Activated T-helper 1 cell treated with anti-CD3 and anti-CD28 coated beads, Interleukin-12 subunit alpha, Interleukin-12 subunit beta, Interleukin-2, Interleukin-4 antibody, amounts not matched to agents 30 ng/mL and 10 ng/mL and 1 ng/mL, durations not matched to agents 14 hours and 24 hours and 36 hours (primary cell): ENCODE results near the gene SQOR. TPM values are rescaled to one million over a fixed set of nuclear protein-coding genes. Genes with fewer than 3 reads are reported as not detected.

Source experiments
- DNase-seq: peaks from one replicate; pipeline ENCODE4 v3.0.0; 2021; ENCODE audit warnings: low spot score
- H3K27ac Mint-ChIP-seq: one replicate; pipeline ENCODE4 v1.8.0; 2021; ENCODE audit warnings: mild to moderate bottlenecking, mixed read lengths
- H3K27me3 Mint-ChIP-seq: one replicate; pipeline ENCODE4 v1.8.0; 2022; ENCODE audit warnings: mild to moderate bottlenecking, moderate library complexity, mixed read lengths; ENCODE audit not compliant: insufficient read depth
- H3K36me3 Mint-ChIP-seq: one replicate; pipeline ENCODE4 v1.8.0; 2021; ENCODE audit warnings: low read depth, mixed read lengths
- H3K4me1 Mint-ChIP-seq: one replicate; pipeline ENCODE4 v1.8.0; 2021; ENCODE audit warnings: low read depth, mixed read lengths
- H3K4me3 Mint-ChIP-seq: one replicate; pipeline ENCODE4 v1.8.0; 2021; ENCODE audit warnings: mild to moderate bottlenecking, moderate library complexity, mixed read lengths
- H3K9me3 Mint-ChIP-seq: one replicate; pipeline ENCODE4 v1.8.0; 2021; ENCODE audit warnings: mixed read lengths
- intact Hi-C: fragments of 100-400 bp; cut with micrococcal nuclease; formaldehyde crosslinking; loops from one replicate; pipeline ENCODE4 v1.15.1; 2024
- total RNA-seq: library from RNA; stranded (reverse); gene quantifications from 2 replicates; pipeline ENCODE4 v1.2.3, GENCODE V29; 2022

SQOR gene
- total RNA-seq, 1 donor from 2014 or later = 96.0 TPM

- H3K4me1 Mint-ChIP-seq = peaks cover 46% of the 10 kb centered on the region
- no peaks in the 10 kb centered on the region for H3K9me3 Mint-ChIP-seq
- H3K4me3 Mint-ChIP-seq = no peak overlapping the region
- no peaks in the 10 kb centered on the region for H3K27me3 Mint-ChIP-seq
- H3K36me3 Mint-ChIP-seq = peaks cover 26% of the 10 kb centered on the region
- no peak for DNase-seq
- no peak overlapping the region for H3K27ac Mint-ChIP-seq
- intact Hi-C loops = no loop called here
These were observed 19.0 kb downstream of the SQOR start for GRCh38 chr15:45653702-45654424.

- Mint-ChIP-seq H3K9me3 (no peaks in the 10 kb centered on the region), H3K4me3 (no peak overlapping the region), H3K36me3 (peaks cover 32% of the 10 kb centered on the region), H3K27ac (no peak overlapping the region), H3K4me1 (peaks cover 43% of the 10 kb centered on the region), H3K27me3 (no peaks in the 10 kb centered on the region)
- no peak for DNase-seq
- intact Hi-C loops = no loop called here
These were observed 19.9 kb downstream of the SQOR start for GRCh38 chr15:45654749-45655148.

GRCh38 chr15:45657254-45657653 is 22.4 kb downstream of the SQOR start:
- intact Hi-C loops = no loop called here
- DNase-seq = no peak
- Mint-ChIP-seq H3K36me3 (peaks cover 29% of the 10 kb centered on the region), H3K27me3 (no peaks in the 10 kb centered on the region), H3K27ac (peak overlapping the region; percentile 71), H3K4me3 (no peak overlapping the region), H3K4me1 (peaks cover 48% of the 10 kb centered on the region), H3K9me3 (no peaks in the 10 kb centered on the region)

- Mint-ChIP-seq H3K27ac (peak overlapping the region; percentile 71), H3K4me1 (peaks cover 47% of the 10 kb centered on the region), H3K36me3 (peaks cover 32% of the 10 kb centered on the region), H3K9me3 (no peaks in the 10 kb centered on the region), H3K27me3 (no peaks in the 10 kb centered on the region), H3K4me3 (no peak overlapping the region)
- intact Hi-C loops = no loop called here
- no peak for DNase-seq
These were observed 23.1 kb downstream of the SQOR start for GRCh38 chr15:45657764-45658545.

- H3K4me3 Mint-ChIP-seq = no peak overlapping the region
- H3K36me3 Mint-ChIP-seq = peaks cover 37% of the 10 kb centered on the region
- DNase-seq = no peak
- no peaks in the 10 kb centered on the region for H3K27me3 Mint-ChIP-seq
- peak overlapping the region; percentile 48 for H3K27ac Mint-ChIP-seq
- intact Hi-C loops = no loop called here
- H3K4me1 Mint-ChIP-seq = peaks cover 24% of the 10 kb centered on the region
- H3K9me3 Mint-ChIP-seq = no peaks in the 10 kb centered on the region
These were observed 25.6 kb downstream of the SQOR start for GRCh38 chr15:45660231-45660979.

- Mint-ChIP-seq H3K9me3 (peaks cover 3% of the 10 kb centered on the region), H3K4me3 (no peak overlapping the region), H3K27ac (no peak overlapping the region), H3K27me3 (no peaks in the 10 kb centered on the region), H3K36me3 (peaks cover 46% of the 10 kb centered on the region), H3K4me1 (peaks cover 25% of the 10 kb centered on the region)
- intact Hi-C loops = no loop called here
- DNase-seq = no peak
These were observed 27.5 kb downstream of the SQOR start for GRCh38 chr15:45662375-45662774.

GRCh38 chr15:45664451-45664850 is 29.6 kb downstream of the SQOR start:
- Mint-ChIP-seq H3K4me3 (no peak overlapping the region), H3K27ac (peak overlapping the region; percentile 50), H3K9me3 (peaks cover 3% of the 10 kb centered on the region), H3K4me1 (peaks cover 21% of the 10 kb centered on the region), H3K27me3 (no peaks in the 10 kb centered on the region), H3K36me3 (peaks cover 46% of the 10 kb centered on the region)
- intact Hi-C loops = no loop called here
- DNase-seq = no peak

- intact Hi-C loops = no loop called here
- Mint-ChIP-seq H3K4me1 (peaks cover 13% of the 10 kb centered on the region), H3K36me3 (peaks cover 47% of the 10 kb centered on the region), H3K27me3 (no peaks in the 10 kb centered on the region), H3K9me3 (peaks cover 3% of the 10 kb centered on the region), H3K27ac (no peak overlapping the region), H3K4me3 (no peak overlapping the region)
- no peak for DNase-seq
These were observed 30.4 kb downstream of the SQOR start for GRCh38 chr15:45665261-45665660.

GRCh38 chr15:45666119-45666875 is 31.5 kb downstream of the SQOR start:
- peaks cover 3% of the 10 kb centered on the region for H3K9me3 Mint-ChIP-seq
- intact Hi-C loops = no loop called here
- H3K4me3 Mint-ChIP-seq = no peak overlapping the region
- no peak for DNase-seq
- no peaks in the 10 kb centered on the region for H3K27me3 Mint-ChIP-seq
- peaks cover 9% of the 10 kb centered on the region for H3K4me1 Mint-ChIP-seq
- H3K36me3 Mint-ChIP-seq = peaks cover 53% of the 10 kb centered on the region
- no peak overlapping the region for H3K27ac Mint-ChIP-seq

- Mint-ChIP-seq H3K27me3 (no peaks in the 10 kb centered on the region), H3K4me3 (no peak overlapping the region), H3K9me3 (peaks cover 3% of the 10 kb centered on the region), H3K4me1 (peaks cover 5% of the 10 kb centered on the region), H3K27ac (no peak overlapping the region), H3K36me3 (peaks cover 53% of the 10 kb centered on the region)
- no peak for DNase-seq
- intact Hi-C loops = no loop called here
These were observed 32.2 kb downstream of the SQOR start for GRCh38 chr15:45667002-45667401.

- Mint-ChIP-seq H3K4me3 (no peak overlapping the region), H3K36me3 (peaks cover 48% of the 10 kb centered on the region), H3K27me3 (no peaks in the 10 kb centered on the region), H3K9me3 (peaks cover 3% of the 10 kb centered on the region), H3K4me1 (peaks cover 5% of the 10 kb centered on the region), H3K27ac (no peak overlapping the region)
- intact Hi-C loops = no loop called here
- no peak for DNase-seq
These were observed 33.6 kb downstream of the SQOR start for GRCh38 chr15:45668386-45668785.

- intact Hi-C loops = no loop called here
- H3K27ac Mint-ChIP-seq = no peak overlapping the region
These were observed 34.6 kb downstream of the SQOR start for GRCh38 chr15:45669422-45669821.

More at GRCh38 chr15:45669422-45669821, 34.6 kb downstream of the SQOR start:
- no peak overlapping the region for H3K4me3 Mint-ChIP-seq
- H3K9me3 Mint-ChIP-seq = peaks cover 3% of the 10 kb centered on the region
- peaks cover 52% of the 10 kb centered on the region for H3K36me3 Mint-ChIP-seq
- DNase-seq = no peak
- H3K4me1 Mint-ChIP-seq = peaks cover 5% of the 10 kb centered on the region
- no peaks in the 10 kb centered on the region for H3K27me3 Mint-ChIP-seq
